Stimulated activated CD4-positive, alpha-beta T cell treated with anti-CD3 and anti-CD28 coated beads, TNF-alpha, amount 100 ng/mL, for 1 hour (primary cell): ENCODE measurements around the gene IGSF9B.
A peak's percentile ranks its signal among the peaks of the same experiment; 100 is the strongest.
"Not testable (repeated sequence)": the region's sequence is repeated elsewhere in the genome, so short reads cannot be mapped to it uniquely, and the experiment has no call there.

Experiments
- DNase-seq, 3 donors: peaks; one replicate each; pipeline ENCODE4 v3.0.0-alpha.2; 2020; ENCODE audit warnings: low read depth in 3 of 3, low spot score in 1 of 3

The IGSF9B gene

GRCh38 chr11:133956650-133957633, at the start of gene IGSF9B:
IGSF9B (minus strand) TSS chr11:133956968; CDS start chr11:133956754, 214 bp downstream.
- DNase-seq, result peak; percentile 73 to 92 (median 86)

DNA sequence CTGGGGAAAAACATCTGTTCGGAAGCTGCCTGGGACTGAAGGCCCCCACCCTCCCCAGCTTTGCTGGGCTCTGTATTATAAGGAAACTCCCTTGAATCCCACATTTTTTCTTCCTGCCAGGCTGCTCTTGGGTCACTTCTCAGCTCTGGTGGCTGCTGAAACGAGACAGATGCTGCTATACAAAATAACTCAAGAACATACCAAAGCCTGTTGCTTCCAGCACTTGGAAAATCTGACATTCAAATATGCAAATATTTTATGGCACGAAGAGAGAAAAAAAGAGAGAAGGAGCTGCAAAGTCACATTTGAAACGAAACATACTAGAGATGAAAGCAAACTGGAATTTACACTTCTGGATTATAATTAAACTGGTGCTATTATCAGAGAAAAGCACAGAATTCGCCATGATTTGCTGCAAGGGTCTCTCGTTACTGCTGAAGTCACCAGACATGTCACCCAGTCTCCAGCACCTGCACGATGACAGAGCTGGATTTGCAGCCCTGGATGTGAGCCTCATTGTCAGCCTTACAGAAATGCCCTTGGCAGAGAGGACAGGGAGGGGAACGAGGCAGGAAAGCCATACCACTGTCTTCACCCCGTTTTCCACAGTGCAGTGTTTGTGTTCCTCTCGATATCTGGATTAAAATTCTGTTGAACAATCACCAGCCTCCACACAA, 47.9 kb upstream of the IGSF9B start:
- DNase-seq, result no peak

DNA sequence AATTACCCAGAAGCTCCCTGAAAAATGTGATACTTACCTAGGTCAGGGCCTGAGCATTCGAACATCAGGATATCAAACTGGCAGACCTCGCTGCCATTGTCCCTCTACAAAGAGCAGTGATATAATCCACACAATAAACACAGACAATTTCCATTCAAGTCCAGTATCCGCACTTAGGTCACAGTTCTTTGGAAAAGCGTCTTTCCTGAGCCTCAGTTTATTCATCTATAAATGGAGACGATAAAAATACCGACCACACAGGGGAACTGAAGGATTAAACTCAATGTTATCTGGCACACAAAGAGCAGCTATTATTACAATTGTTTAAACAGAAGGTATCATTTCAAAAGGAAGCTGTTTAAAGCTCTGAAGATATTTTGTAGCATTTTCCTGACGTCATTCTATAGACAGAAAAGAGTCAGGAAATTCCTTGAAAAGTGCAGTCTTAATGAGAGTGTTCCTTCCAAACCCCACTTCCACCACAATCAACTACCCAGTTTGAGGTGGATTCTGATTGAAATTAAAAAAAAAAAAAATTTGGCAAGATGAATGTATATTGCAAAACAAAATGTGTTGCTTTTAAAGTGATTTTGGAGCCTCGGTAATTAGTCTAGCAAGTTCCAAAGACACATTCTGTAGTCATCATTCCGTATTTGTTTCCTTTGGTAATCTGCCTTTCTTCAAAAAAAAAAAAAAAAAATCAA, 47.2 kb upstream of the IGSF9B start:
- DNase-seq, result no peak

DNA sequence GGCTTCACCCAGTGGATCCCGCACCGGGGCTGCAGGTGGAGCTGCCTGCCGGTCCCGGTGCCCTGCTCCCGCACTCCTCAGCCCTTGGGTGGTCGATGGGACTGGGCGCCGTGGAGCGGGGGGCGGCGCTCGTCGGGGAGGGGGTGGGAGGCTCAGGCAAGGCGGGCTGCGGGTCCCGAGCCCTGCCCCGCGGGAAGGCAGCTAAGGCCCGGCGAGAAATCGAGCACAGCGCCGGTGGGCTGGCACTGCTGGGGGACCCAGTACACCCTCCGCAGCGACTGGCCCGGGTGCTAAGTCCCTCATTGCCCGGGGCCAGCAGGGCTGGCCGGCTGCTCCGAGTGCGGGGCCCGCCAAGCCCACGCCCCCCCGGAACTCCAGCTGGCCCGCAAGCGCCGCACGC, 46.1 kb upstream of the IGSF9B start:
- not testable (repeated sequence) for DNase-seq

- not testable (repeated sequence) for DNase-seq
Measured at GRCh38 chr11:134002338-134002737, 45.6 kb upstream of the IGSF9B start.

DNA sequence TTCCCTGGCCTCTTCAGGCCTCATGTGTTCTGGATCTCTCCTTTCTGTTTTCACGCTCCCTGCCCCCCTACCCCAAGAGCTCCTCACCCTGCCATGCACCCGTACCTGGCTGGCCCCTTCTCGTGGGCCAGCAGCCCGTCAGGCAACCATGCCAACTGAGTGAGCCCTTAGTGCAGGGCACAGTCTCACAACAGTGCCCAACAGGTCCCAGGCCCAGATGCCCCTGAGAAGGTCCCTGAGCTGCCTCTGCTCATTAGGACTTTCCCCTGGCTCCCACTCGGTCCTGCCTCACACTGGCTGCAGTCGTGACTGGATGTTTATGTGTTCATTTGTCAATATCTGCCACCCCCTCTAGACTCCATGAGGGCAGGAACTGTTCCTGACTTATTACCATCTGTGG, 44.8 kb upstream of the IGSF9B start:
- no peak for DNase-seq

DNA sequence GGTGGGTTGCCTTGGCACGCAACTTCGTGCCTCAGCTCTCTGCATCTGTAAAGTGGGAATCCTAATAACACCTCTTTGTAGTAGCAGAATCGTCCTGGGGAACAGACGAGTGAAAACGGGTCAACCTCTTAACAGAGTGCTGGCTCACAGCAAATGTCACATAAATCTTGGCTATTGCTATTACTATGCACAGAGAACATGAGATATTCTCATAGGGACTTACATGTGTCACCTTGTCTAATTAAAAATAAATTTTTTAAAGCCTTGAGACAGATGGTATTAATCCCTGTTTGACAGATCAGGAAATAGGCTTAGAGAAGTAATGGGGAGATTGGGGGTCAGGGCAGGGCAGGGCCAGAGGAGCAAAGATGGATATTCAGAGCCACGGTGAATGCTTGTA, 44.3 kb upstream of the IGSF9B start:
- DNase-seq, result no peak

DNA sequence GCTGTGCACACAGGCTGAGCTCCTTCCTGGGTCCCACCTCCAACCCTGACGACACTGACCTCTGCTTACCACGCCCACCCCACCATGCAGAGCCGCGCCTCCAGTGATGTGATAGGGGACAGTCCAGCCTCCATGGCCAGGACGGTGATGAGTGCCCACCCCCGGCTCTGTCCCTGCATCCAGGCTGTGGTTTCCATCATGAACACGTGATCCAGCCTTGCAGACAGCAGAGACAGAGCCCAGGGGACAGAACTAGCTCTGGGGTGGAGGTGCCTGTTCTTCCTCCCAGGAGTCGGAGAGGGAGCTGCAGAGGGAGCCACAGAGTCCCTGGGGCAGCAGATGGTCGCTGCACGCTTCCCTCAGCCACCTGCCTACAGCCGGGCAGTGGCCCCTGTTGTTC, 42.6 kb upstream of the IGSF9B start:
- no peak for DNase-seq

GRCh38 chr11:133997554-133997953, 40.8 kb upstream of the IGSF9B start:
- DNase-seq, result no peak

DNA sequence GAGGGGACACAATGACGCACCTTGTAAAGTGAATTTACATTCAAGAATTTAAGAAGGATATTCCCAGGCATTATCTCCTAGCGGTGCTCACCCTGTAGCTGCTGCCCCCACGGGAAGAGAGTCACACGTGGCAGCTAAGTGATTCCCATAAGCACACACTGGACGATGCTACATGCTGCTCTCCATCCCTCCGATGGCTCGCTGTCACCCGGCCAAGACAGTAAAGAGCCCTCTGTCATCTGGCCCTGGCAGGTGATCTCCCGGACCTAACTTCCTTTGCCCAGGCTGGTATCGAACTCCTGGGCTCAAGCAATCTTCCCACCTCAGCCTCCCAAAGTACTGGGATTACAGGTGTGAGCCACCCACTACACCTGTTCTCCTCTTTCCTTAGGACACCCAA, 39.9 kb upstream of the IGSF9B start:
- no peak for DNase-seq

GRCh38 chr11:133995066-133995465, 38.3 kb upstream of the IGSF9B start:
- no peak for DNase-seq

- no peak for DNase-seq
Measured at GRCh38 chr11:133993921-133994320, 37.2 kb upstream of the IGSF9B start.

DNA sequence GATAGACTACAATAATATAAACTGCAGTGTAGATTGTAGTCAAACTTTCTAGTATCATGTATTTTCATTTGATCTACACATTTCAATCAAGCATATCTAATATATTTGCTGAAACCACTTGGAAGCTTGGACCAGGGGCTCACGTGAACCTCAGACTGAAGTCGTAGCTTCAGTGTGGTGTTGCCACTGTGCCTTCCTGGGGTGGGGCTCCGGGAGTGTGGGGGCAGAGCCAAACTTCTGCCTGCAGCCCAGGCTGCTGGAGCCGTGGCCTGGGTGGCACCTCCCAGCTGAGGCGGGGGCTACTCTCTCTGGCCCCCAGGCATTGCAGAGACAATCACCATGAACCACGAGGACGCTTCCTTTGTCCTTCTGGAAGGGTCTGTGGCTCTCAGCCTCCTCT, 36.3 kb upstream of the IGSF9B start:
- DNase-seq, result no peak

- DNase-seq, result no peak
Measured at GRCh38 chr11:133992121-133992520, 35.4 kb upstream of the IGSF9B start.

- no peak for DNase-seq
Measured at GRCh38 chr11:133991101-133991500, 34.3 kb upstream of the IGSF9B start.

DNA sequence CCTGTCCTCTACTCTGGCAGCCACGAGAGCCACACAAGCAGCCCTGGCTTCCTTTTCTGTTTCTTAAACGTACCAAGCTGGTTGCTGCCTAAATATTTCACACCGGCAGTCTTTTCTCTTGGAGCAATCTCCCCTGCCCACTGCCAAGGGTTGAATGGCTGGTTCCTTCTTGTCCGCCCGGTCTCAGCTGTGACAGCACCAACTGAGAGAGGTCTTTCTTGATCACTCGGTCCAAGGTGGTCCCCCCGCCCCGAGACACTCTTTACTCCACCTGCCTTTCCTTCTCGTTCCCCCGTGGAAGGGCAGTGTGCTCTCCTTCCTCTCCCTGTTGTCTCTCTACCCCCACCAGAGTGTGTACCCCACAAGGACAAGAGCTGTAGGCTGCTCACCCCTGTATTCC, 33.7 kb upstream of the IGSF9B start:
- no peak for DNase-seq

- DNase-seq, result no peak
Measured at GRCh38 chr11:133988686-133989410, 32.1 kb upstream of the IGSF9B start.

- no peak for DNase-seq
Measured at GRCh38 chr11:133987171-133987570, 30.4 kb upstream of the IGSF9B start.

DNA sequence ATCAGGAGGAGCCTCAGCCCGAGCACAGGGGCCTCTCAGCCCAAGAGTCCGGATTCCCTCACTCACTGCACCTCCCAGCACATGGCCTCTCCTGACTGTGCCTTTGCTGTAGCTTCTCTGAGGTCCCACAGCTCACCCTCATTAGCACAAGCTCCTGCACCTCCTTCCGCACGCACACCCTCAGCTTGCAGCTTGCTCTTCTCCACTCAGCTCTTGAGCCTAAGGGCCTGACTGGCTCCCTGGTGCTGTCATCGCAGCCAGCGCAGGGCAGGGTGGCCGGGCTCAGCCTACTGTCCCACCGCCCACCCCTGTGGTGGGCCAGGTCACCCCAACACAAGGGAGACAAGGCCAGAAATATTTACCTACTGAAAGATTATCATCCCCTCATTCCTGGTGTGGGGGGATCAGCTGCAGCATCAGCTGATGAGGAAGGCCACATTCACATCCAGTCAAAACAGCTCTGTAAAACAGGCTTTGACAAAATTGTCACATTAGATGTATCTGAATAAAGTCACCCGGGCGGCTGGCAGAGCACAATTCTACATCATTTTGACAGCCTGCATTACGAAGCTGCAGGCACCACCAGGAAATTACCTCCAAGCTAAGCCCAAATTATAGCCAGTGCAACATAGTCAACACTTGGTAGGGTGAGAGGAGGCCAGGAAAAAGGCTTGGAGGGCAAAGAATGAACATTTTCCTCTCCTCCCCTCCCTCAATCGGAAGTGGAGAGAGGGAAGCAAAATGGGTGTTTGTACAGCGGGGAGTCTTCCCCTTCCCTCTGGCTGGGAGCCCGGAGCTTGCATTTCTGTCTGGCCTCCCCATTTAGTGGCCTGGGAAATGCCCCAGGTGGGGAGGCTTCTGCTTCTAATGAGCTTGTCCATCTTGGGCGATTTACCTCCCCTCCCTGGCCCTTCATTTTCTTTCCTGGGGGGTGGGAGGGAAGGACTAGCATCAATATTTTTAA, 29.5 kb upstream of the IGSF9B start:
- DNase-seq, result no peak

DNA sequence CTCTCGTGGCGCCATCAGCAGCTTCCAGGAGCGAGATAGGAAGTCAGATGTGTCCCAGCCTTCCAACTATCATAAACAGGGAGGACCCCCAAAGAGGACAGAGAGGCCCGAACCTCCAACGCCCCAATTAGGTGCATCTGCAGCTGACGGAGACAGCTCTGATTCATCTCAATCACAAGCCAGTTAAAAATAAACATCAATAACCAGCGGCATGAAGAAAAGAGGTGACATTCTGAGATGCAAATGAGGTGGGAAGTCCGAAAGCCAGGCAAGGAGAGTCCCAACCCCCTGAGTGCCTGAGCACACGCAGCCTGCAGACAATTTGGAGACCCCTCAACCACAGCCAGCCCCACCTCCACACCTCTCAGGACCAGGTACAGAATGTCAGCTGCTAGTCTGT, 28.1 kb upstream of the IGSF9B start:
- DNase-seq, result no peak
